ENCODE data around the gene POPDC3.

POPDC3 gene

DNA sequence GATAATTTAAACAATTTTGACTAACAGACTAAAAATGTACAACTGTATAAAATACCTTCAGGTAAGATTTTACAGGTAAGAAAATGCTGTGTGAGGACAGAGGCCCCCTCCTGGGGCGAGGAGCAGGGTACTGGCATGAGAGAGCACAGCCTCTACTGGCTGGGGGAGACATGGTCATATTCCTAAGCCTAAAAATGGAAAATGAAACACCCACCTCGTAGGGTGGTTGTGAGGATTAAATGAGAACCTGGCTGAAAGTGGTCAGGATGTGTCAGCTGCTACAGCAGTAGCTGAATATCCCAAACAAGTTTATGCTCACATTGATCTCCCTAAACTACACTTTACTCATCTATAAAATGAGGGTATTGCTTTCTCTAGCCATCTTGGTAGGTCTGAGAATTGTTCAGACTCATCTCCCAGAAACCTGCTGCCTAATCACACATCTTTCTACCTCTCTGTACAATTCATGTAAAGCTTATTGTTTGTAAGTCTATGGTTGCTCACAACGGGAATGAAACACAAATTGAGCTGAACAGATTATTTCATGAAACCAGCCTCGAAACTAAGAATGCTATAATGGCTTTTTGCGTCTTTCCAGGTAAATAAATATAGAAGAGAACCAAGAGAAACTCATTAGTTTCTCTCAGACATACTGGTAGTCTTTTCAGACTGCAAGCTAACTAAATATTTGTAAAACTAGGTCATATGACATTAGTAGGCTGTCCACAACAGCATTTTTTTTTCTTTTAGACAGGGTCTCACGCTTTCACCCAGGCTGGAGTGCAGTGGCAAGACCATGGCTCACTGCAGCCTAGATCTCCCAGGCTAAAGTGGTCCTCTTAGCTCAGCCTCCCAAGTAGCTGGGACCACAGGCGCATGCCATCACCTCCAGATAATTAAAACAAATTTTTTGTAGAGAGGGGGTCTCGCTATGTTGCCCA, 69.6 kb downstream of the POPDC3 start:
- DNase-seq (ENCODE audit: low read depth), result no peak
- H3K4me3 ChIP-seq (ENCODE audit: low read depth, low read length), result no peak overlapping the region
- TF ChIP-seq, protein P1, sequence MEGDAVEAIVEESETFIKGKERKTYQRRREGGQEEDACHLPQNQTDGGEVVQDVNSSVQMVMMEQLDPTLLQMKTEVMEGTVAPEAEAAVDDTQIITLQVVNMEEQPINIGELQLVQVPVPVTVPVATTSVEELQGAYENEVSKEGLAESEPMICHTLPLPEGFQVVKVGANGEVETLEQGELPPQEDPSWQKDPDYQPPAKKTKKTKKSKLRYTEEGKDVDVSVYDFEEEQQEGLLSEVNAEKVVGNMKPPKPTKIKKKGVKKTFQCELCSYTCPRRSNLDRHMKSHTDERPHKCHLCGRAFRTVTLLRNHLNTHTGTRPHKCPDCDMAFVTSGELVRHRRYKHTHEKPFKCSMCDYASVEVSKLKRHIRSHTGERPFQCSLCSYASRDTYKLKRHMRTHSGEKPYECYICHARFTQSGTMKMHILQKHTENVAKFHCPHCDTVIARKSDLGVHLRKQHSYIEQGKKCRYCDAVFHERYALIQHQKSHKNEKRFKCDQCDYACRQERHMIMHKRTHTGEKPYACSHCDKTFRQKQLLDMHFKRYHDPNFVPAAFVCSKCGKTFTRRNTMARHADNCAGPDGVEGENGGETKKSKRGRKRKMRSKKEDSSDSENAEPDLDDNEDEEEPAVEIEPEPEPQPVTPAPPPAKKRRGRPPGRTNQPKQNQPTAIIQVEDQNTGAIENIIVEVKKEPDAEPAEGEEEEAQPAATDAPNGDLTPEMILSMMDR (IDR thresholded peaks at IDR 0.05; ENCODE audit: low read depth, low read length, missing control alignments), result no peak
- in situ Hi-C loops (cut with HindIII; ENCODE audit: low sequenced_read_pairs), result no loop called here

DNA sequence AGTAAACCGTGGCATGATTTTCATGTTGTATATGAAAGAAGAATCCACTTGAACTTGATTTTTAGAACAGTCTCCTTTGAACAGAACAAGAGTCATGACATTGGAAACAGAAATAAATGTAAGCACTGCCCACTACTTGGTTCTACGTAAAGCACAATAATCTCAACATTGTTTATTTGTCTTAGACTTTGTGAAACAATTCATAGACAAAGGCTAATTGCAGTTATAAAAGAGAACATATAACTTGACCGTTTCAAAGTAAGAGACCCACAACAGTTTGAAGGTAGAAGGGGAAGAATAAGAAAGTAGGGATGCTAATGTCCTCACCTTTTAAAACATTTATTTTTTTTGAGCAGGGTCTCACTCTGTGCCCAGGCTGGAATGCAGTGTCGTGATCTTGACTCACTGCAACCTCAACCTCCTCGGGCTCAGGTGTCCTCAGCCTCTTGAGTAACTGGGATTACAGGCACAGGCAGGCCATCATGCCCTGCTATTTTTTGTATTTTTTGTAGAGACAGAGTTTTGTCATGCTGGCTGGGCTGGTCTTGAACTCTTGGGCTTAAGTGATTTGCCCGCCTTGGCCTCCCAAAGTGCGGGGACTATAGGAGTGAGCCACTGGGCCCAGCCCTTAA, 71.1 kb downstream of the POPDC3 start:
- in situ Hi-C loops (cut with HindIII; ENCODE audit: low sequenced_read_pairs), result no loop called here
- no peak for DNase-seq (ENCODE audit: low read depth)
- TF ChIP-seq, protein P1 (IDR thresholded peaks at IDR 0.05; ENCODE audit: low read depth, low read length, missing control alignments), result no peak
- no peak overlapping the region for H3K4me3 ChIP-seq (ENCODE audit: low read depth, low read length)

All from astrocyte of the cerebellum (primary cell).